Loucy (cell line): ENCODE results near the gene SPAG9.

ENCODE experiments used
- H2AFZ ChIP-seq: fragments of 200-600 bp; sonication (generic); 2 replicates; pipeline ENCODE4 v1.6.0; 2016; ENCODE audit warnings: antibody characterized with exemption, mild to moderate bottlenecking, low read length, moderate library complexity
- H3F3A ChIP-seq: fragments of 200-600 bp; 2 replicates; pipeline ENCODE4 v1.6.0; 2016; ENCODE audit warnings: antibody characterized with exemption, low read depth, mild to moderate bottlenecking
- H3K27me3 ChIP-seq: fragments of 200-600 bp; sonication (generic); 2 replicates; pipeline ENCODE4 v1.6.1; 2014; ENCODE audit warnings: low read length, mild to moderate bottlenecking; ENCODE audit not compliant: insufficient read depth, poor library complexity, severe bottlenecking
- H3K36me3 ChIP-seq: fragments of 200-600 bp; sonication (generic); 2 replicates; pipeline ENCODE4 v1.6.1; 2016; ENCODE audit warnings: low read length; ENCODE audit not compliant: insufficient read depth
- H3K4me1 ChIP-seq: fragments of 200-600 bp; sonication (generic); 2 replicates; pipeline ENCODE4 v1.5.1; 2014; ENCODE audit warnings: low read length, mild to moderate bottlenecking; ENCODE audit not compliant: insufficient read depth, poor library complexity, severe bottlenecking
- H3K4me2 ChIP-seq: fragments of 200-600 bp; sonication (generic); 2 replicates; pipeline ENCODE4 v1.6.0; 2014; ENCODE audit warnings: antibody characterized with exemption, low read length, low read depth, mild to moderate bottlenecking; ENCODE audit not compliant: poor library complexity, severe bottlenecking
- H3K4me3 ChIP-seq: fragments of 200-600 bp; sonication (generic); 2 replicates; pipeline ENCODE4 v1.5.1; 2014; ENCODE audit warnings: low read length, mild to moderate bottlenecking, mixed read lengths; ENCODE audit not compliant: poor library complexity, severe bottlenecking
- H3K79me2 ChIP-seq: fragments of 200-600 bp; sonication (generic); 2 replicates; pipeline ENCODE4 v1.6.1; 2014; ENCODE audit warnings: low read length; ENCODE audit not compliant: insufficient read depth
- H3K9ac ChIP-seq: fragments of 200-600 bp; sonication (generic); 2 replicates; pipeline ENCODE4 v1.6.0; 2014; ENCODE audit warnings: mild to moderate bottlenecking, low read depth, low read length, moderate library complexity; ENCODE audit not compliant: poor library complexity, severe bottlenecking
- H3K9me2 ChIP-seq: fragments of 200-600 bp; sonication (generic); replicated peaks from 2 replicates; pipeline ENCODE4 v1.6.1; 2016; ENCODE audit warnings: low read depth, low read length, mixed read lengths
- H3K9me3 ChIP-seq: fragments of 200-600 bp; sonication (generic); 2 replicates; pipeline ENCODE4 v1.6.1; 2014; ENCODE audit warnings: mild to moderate bottlenecking, antibody characterized with exemption, low read length, low read depth; ENCODE audit not compliant: insufficient read depth
- H4K20me1 ChIP-seq: fragments of 200-600 bp; sonication (generic); 2 replicates; pipeline ENCODE4 v1.6.0; 2014; ENCODE audit warnings: antibody characterized with exemption, low read length, mild to moderate bottlenecking; ENCODE audit not compliant: insufficient read depth, poor library complexity, severe bottlenecking
- EZH2phosphoT487 ChIP-seq: fragments of 200-600 bp; IDR thresholded peaks from 2 replicates; pipeline ENCODE4 v1.6.1; 2018; ENCODE audit warnings: antibody characterized with exemption, mild to moderate bottlenecking, moderate library complexity, borderline replicate concordance
- TF ChIP-seq, protein P1 (sequence below): fragments of 200-600 bp; sonication (generic); conservative IDR thresholded peaks from 2 replicates; pipeline ENCODE4 v1.5.1; 2014; ENCODE audit warnings: mild to moderate bottlenecking, antibody characterized with exemption, low read length

SPAG9 gene

DNA sequence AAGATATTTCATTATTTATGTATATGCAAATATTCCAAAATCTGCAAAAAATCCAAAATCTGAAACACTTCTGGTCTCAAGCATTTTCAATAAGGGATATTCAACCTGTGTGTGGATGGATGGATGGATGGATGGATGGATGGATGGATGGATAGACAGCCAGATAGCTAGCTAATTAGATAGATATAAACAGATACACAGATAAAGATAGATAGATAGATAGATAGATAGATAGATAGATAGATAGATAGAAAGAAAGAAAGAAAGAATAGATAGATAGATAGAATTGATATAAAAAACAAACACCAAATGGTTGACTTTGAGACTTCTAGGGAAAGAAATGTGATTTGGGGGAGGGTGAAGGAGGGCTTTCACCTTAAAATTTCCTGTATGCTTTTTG lies 139.4 kb downstream of the SPAG9 start:
- H3F3A ChIP-seq: no peaks in the 10 kb centered on the region
- H3K27me3 ChIP-seq: no peaks in the 10 kb centered on the region
- H3K9me3 ChIP-seq: no peaks in the 10 kb centered on the region
- H4K20me1 ChIP-seq: no peaks in the 10 kb centered on the region
- peaks cover 60% of the 10 kb centered on the region; the same call in 1 of the 2 replicates for H3K36me3 ChIP-seq
- H3K79me2 ChIP-seq: no peaks in the 10 kb centered on the region
- no peak overlapping the region for H3K4me3 ChIP-seq
- TF ChIP-seq, protein P1, sequence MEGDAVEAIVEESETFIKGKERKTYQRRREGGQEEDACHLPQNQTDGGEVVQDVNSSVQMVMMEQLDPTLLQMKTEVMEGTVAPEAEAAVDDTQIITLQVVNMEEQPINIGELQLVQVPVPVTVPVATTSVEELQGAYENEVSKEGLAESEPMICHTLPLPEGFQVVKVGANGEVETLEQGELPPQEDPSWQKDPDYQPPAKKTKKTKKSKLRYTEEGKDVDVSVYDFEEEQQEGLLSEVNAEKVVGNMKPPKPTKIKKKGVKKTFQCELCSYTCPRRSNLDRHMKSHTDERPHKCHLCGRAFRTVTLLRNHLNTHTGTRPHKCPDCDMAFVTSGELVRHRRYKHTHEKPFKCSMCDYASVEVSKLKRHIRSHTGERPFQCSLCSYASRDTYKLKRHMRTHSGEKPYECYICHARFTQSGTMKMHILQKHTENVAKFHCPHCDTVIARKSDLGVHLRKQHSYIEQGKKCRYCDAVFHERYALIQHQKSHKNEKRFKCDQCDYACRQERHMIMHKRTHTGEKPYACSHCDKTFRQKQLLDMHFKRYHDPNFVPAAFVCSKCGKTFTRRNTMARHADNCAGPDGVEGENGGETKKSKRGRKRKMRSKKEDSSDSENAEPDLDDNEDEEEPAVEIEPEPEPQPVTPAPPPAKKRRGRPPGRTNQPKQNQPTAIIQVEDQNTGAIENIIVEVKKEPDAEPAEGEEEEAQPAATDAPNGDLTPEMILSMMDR: no peak
- no peak for TF ChIP-seq EZH2phosphoT487
- no peak overlapping the region for H2AFZ ChIP-seq
- H3K9ac ChIP-seq: no peak overlapping the region
- H3K4me1 ChIP-seq: peaks cover 18% of the 10 kb centered on the region
- H3K9me2 ChIP-seq: no peaks in the 10 kb centered on the region
- H3K4me2 ChIP-seq: no peak overlapping the region

DNA sequence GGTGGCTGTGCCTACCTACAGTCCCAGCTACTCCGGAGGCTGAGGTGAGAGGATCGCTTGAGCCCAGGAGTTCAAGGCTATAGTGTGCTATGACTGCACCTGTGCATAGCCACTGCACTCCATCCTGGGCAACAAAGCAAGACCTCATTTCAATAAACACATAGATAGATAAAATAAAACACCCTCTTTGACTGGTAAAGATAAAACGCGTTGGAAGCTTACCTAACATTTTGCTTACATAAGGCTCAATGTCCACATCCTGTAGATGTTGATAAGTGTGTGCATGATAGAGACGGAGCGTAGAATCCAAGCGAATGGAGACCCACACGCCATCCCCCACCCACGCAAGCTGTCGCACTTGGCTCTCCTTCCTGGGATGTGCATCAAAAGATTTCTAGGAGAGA lies 141.1 kb downstream of the SPAG9 start:
- H3F3A ChIP-seq: no peaks in the 10 kb centered on the region
- TF ChIP-seq, protein P1: no peak
- TF ChIP-seq EZH2phosphoT487: no peak
- H3K9ac ChIP-seq: no peak overlapping the region
- peaks cover 57% of the 10 kb centered on the region; the same call in 1 of the 2 replicates for H3K36me3 ChIP-seq
- no peaks in the 10 kb centered on the region for H3K9me2 ChIP-seq
- no peak overlapping the region for H2AFZ ChIP-seq
- H3K79me2 ChIP-seq: no peaks in the 10 kb centered on the region
- no peak overlapping the region for H3K4me2 ChIP-seq
- H4K20me1 ChIP-seq: no peaks in the 10 kb centered on the region
- H3K27me3 ChIP-seq: no peaks in the 10 kb centered on the region
- H3K9me3 ChIP-seq: no peaks in the 10 kb centered on the region
- H3K4me3 ChIP-seq: no peak overlapping the region
- peaks cover 21% of the 10 kb centered on the region for H3K4me1 ChIP-seq

DNA sequence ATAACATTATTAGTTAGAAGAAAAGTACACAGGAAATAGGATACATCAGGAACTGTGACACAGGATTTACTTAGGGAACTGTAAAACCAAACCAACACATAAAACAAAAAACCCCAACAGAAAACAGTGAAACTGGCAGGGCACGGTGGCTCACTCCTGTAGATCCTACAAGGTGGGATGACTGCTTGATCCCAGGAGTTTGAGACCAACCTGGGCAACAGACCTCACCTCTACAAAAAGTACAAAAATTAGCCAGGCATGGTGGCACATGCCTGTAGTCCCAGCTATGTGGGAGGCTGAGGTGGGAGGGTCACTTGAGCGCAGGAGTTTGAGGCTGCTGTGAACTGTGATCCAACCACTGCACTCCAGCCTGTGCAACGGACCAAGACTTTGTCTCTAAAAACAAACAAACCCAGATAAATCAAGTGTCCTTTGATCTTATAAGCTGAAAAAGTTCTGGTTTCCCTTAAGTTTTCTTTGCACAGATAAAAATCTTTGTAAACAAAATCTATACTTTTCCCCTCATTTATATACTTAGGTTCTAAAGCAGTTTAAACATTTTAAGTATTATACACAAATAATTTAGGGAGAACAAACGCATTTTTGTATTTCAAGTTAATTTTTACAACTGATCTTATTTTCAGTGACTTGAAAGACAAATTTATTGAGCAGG lies 143.0 kb downstream of the SPAG9 start:
- H3K4me1 ChIP-seq: peaks cover 35% of the 10 kb centered on the region
- H3K36me3 ChIP-seq: peaks cover 60% of the 10 kb centered on the region; the same call in 1 of the 2 replicates
- H4K20me1 ChIP-seq: no peaks in the 10 kb centered on the region
- H3K9me2 ChIP-seq: no peaks in the 10 kb centered on the region
- 0 out of 2 replicates have a peak overlapping the region, but pooled peaks have one; percentile 23 for H2AFZ ChIP-seq
- peak overlapping the region; percentile 76 for H3K4me2 ChIP-seq
- no peak for TF ChIP-seq EZH2phosphoT487
- TF ChIP-seq, protein P1: no peak
- no peaks in the 10 kb centered on the region for H3K27me3 ChIP-seq
- no peaks in the 10 kb centered on the region for H3F3A ChIP-seq
- peak overlapping the region; percentile 41 for H3K4me3 ChIP-seq
- H3K9me3 ChIP-seq: no peaks in the 10 kb centered on the region
- H3K79me2 ChIP-seq: no peaks in the 10 kb centered on the region
- peak overlapping the region; percentile 52 for H3K9ac ChIP-seq
